Large intestine (tissue), 3 donors: ENCODE data around the gene C4B. TPM values are rescaled to one million over a fixed set of nuclear protein-coding genes. Genes with fewer than 3 reads are reported as not detected.
"Not testable (repeated sequence)": the region's sequence is repeated elsewhere in the genome, so short reads cannot be mapped to it uniquely, and the experiment has no call there.

Source experiments
- DNase-seq, 2 donors: peaks; one replicate each; pipeline versions ENCODE4 v3.0.0 to v3.0.0-alpha.2; 2013
- H3K27ac ChIP-seq: one replicate; pipeline ENCODE4 v1.5.1; 2013; ENCODE audit warnings: low read length
- H3K27me3 ChIP-seq: 2 replicates; pipeline ENCODE4 v1.6.1; 2013; ENCODE audit warnings: low read length; ENCODE audit not compliant: control insufficient read depth, insufficient read depth
- H3K36me3 ChIP-seq: 2 replicates; pipeline ENCODE4 v1.6.1; 2013; ENCODE audit warnings: low read length; ENCODE audit not compliant: control insufficient read depth, insufficient read depth
- H3K4me1 ChIP-seq: one replicate; pipeline ENCODE4 v1.6.1; 2013; ENCODE audit warnings: low read length; ENCODE audit not compliant: control insufficient read depth, insufficient read depth
- H3K4me3 ChIP-seq: one replicate; pipeline ENCODE4 v1.5.1; 2013; ENCODE audit warnings: low read length
- H3K9me3 ChIP-seq: one replicate; pipeline ENCODE4 v1.6.1; 2013; ENCODE audit warnings: mild to moderate bottlenecking, low read depth, low read length, moderate library complexity; ENCODE audit not compliant: control insufficient read depth
- WGBS: methylation state at CpG from one replicate; pipeline ENCODE4 v1.1.5; 2013; ENCODE audit warnings: low lambda C conversion rate; ENCODE audit not compliant: insufficient coverage; 5-methylcytosine and 5-hydroxymethylcytosine counted together
- polyA plus RNA-seq: library from polyadenylated mRNA; unstranded; fragments of 120-200 nt; gene quantifications from one replicate; pipeline ENCODE4 v1.2.1, GENCODE V29; 2013

The C4B gene
- polyA plus RNA-seq, 1 donor, result 91.2 TPM

GRCh38 chr6:32035283-32036013 lies 20.9 kb downstream of the C4B start:
- not testable (repeated sequence) for DNase-seq, H3K27ac ChIP-seq, H3K4me1 ChIP-seq, H3K9me3 ChIP-seq, H3K27me3 ChIP-seq, H3K36me3 ChIP-seq, H3K4me3 ChIP-seq
- WGBS, result no CpG with 5 or more reads among the region's 16 CpGs

DNA sequence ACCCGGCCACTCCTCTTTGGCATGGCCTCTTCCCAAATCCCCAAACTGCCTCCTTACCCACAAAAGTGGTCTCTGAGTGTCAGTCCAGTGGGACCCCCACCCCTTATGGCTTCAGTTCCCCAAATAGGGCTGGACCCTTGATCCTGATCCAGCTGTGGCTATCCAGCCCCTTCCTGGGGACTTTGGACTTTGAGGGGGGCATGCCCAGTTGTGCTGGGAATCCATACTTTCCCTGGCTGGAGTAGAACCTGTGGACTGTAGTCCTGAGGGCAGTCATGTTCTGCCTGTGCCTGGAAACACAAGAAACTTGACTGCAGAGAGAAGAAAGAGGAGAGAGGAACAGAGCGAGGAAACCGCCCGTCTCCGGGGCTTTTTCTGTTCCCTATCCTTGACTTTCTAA lies 22.5 kb downstream of the C4B start:
- not testable (repeated sequence) for H3K4me3 ChIP-seq, H3K36me3 ChIP-seq, DNase-seq, H3K9me3 ChIP-seq, H3K4me1 ChIP-seq, H3K27me3 ChIP-seq, H3K27ac ChIP-seq
- no CpG with 5 or more reads among the region's 5 CpGs for WGBS

DNA sequence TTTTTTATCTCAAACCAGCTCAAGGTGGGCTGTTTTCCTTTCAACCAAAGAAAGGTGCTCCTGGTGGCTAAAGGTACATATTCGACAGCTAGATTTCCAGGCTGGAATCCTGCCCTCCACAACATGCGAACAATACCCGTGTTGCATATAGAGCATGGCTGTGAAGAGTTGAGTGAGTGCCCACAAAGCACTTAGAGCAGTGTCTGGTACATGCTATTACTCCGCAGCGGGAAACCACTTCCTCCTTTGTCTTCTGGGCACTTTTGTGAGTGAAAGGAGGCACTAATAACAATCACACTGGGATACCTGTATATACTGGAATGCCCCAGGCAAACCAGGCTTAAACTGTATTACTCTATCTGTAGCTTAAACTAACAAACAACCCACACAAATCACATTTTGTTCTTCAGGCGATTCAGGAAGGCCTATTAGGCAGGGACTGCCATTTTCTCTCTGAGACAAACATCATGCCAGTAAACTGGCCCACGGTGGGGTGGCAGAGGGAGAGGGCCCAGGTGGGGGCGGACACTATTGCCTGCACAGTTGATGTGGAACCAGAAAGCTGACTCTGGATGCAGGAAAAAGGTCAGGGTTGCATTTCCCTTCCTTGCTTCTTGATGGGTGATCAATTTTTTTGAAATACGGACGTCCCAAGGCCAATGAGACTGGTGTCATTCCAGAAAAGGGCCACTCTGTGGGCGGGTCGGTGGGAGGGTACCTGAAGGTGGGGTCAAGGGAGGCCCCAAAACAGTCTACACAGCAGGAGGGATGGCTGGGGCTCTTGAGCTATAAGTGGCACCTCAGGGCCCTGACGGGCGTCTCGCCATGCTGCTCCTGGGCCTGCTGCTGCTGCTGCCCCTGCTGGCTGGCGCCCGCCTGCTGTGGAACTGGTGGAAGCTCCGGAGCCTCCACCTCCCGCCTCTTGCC lies 23.3 kb downstream of the C4B start, which contains the start of gene CYP21A2:
CYP21A2 (plus strand) TSS at position 818 of the 927 bp plus-strand sequence; CDS start at position 826, 8 bp downstream.
- H3K4me3 ChIP-seq, H3K4me1 ChIP-seq, H3K27me3 ChIP-seq, H3K9me3 ChIP-seq, DNase-seq, H3K36me3 ChIP-seq, H3K27ac ChIP-seq: not testable (repeated sequence)
- WGBS, result no CpG with 5 or more reads among the region's 19 CpGs

GRCh38 chr6:32038878-32039277 lies 24.3 kb downstream of the C4B start:
- not testable (repeated sequence) for H3K4me3 ChIP-seq, H3K27ac ChIP-seq, H3K4me1 ChIP-seq, H3K36me3 ChIP-seq, DNase-seq, H3K27me3 ChIP-seq, H3K9me3 ChIP-seq
- no CpG with 5 or more reads among the region's 5 CpGs for WGBS

- not testable (repeated sequence) for H3K36me3 ChIP-seq, H3K27me3 ChIP-seq, H3K4me3 ChIP-seq, H3K9me3 ChIP-seq, DNase-seq, H3K27ac ChIP-seq, H3K4me1 ChIP-seq
- whole genome bisulfite sequencing, result no CpG with 5 or more reads among the region's 24 CpGs
Measured at GRCh38 chr6:32039321-32040274, 25.0 kb downstream of the C4B start.

GRCh38 chr6:32040299-32041049 lies 25.9 kb downstream of the C4B start:
- H3K27ac ChIP-seq, DNase-seq, H3K27me3 ChIP-seq, H3K9me3 ChIP-seq, H3K4me3 ChIP-seq, H3K4me1 ChIP-seq, H3K36me3 ChIP-seq: not testable (repeated sequence)
- no CpG with 5 or more reads among the region's 43 CpGs for WGBS

DNA sequence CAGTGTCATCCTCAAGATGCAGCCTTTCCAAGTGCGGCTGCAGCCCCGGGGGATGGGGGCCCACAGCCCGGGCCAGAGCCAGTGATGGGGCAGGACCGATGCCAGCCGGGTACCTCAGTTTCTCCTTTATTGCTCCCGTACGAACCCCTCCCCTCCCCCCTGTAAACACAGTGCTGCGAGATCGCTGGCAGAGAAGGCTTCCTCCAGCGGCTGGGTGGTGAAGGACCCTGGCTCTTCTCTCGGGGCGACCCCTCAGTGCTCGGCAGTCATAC lies 26.4 kb downstream of the C4B start:
- H3K4me3 ChIP-seq, H3K27ac ChIP-seq, H3K9me3 ChIP-seq, H3K36me3 ChIP-seq, H3K27me3 ChIP-seq, H3K4me1 ChIP-seq, DNase-seq: not testable (repeated sequence)
- no CpG with 5 or more reads among the region's 13 CpGs for WGBS

- not testable (repeated sequence) for DNase-seq, H3K27me3 ChIP-seq, H3K4me1 ChIP-seq, H3K4me3 ChIP-seq, H3K27ac ChIP-seq, H3K36me3 ChIP-seq, H3K9me3 ChIP-seq
- no CpG with 5 or more reads among the region's 10 CpGs for WGBS
Measured at GRCh38 chr6:32041385-32041784, 26.8 kb downstream of the C4B start.

GRCh38 chr6:32042276-32042675 lies 27.7 kb downstream of the C4B start:
- DNase-seq, H3K9me3 ChIP-seq: not testable (repeated sequence)
- WGBS, result no CpG with 5 or more reads among the region's 15 CpGs

More at GRCh38 chr6:32042276-32042675, 27.7 kb downstream of the C4B start:
- not testable (repeated sequence) for H3K27me3 ChIP-seq, H3K36me3 ChIP-seq, H3K4me3 ChIP-seq, H3K27ac ChIP-seq
- H3K4me1 ChIP-seq, result peaks cover 10% of the 10 kb centered on the region
